Activated naive CD8-positive, alpha-beta T cell treated with anti-CD3 and anti-CD28 coated beads, Interleukin-2, amount 50 U/mL, for 24 hours (primary cell): ENCODE results near the gene EYS.

Source experiments
- ATAC-seq: fragments of 150-1000 bp; cut with Tn5 transposase; one replicate; pipeline ENCODE4 v1.10.0; 2021
- DNase-seq: peaks from one replicate; pipeline ENCODE4 v3.0.0; 2021
- H3K27ac Mint-ChIP-seq: one replicate; pipeline ENCODE4 v1.8.0; 2021; ENCODE audit warnings: mild to moderate bottlenecking, mixed read lengths
- H3K27me3 Mint-ChIP-seq: one replicate; pipeline ENCODE4 v1.8.0; 2021; ENCODE audit warnings: mixed read lengths
- H3K36me3 Mint-ChIP-seq: one replicate; pipeline ENCODE4 v1.8.0; 2021; ENCODE audit warnings: low read depth, mixed read lengths
- H3K4me1 Mint-ChIP-seq: one replicate; pipeline ENCODE4 v1.8.0; 2021; ENCODE audit warnings: mixed read lengths
- H3K4me3 Mint-ChIP-seq: one replicate; pipeline ENCODE4 v1.8.0; 2021; ENCODE audit warnings: mild to moderate bottlenecking, moderate library complexity, mixed read lengths
- H3K9me3 Mint-ChIP-seq: one replicate; pipeline ENCODE4 v1.8.0; 2021; ENCODE audit warnings: mixed read lengths

Gene EYS

DNA sequence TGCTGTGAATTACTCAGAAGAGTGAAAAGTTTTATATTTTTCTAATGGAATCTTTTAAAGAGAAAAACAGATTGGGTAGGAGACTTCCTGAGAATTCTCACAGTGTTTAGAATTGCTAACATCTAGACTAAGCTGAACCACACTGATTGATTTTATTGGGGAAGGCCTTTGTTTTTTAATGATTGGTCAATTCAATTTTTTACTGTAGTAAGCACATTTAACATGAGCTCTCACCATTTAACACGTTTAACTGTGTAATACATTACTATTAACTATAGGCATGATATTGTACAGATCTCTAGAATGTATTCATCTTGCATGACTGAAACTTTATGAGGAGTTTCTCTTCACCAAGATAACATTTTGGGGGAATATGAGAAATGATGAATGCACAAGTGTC, 1084.1 kb downstream of the EYS start:
- DNase-seq (no peak), ATAC-seq (no peak)
- H3K27me3 Mint-ChIP-seq, result no peaks in the 10 kb centered on the region
- H3K4me3 Mint-ChIP-seq, result no peak overlapping the region
- H3K9me3 Mint-ChIP-seq, result peaks cover 12% of the 10 kb centered on the region
- no peaks in the 10 kb centered on the region for H3K36me3 Mint-ChIP-seq
- H3K4me1 Mint-ChIP-seq, result no peaks in the 10 kb centered on the region
- H3K27ac Mint-ChIP-seq, result no peak overlapping the region

DNA sequence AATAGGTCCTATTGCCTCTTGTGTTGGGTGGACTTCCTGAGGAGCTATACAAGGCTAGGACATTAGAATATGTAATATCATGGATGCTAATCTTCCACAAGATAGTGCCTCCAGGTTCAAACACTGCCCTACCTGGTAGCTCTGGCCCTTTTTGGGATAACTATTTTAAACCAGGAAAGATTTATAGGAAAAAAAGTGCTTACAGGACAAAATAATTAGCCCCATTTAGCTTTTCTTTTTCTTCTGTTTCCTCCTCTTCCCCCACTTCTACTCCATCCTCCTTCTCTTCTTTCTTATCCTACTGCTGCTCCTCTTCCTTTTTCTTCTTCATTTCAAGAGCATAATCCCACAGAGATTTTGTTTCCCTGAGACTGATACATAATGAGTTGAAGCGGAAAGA, 1104.0 kb downstream of the EYS start:
- no peak for DNase-seq

DNA sequence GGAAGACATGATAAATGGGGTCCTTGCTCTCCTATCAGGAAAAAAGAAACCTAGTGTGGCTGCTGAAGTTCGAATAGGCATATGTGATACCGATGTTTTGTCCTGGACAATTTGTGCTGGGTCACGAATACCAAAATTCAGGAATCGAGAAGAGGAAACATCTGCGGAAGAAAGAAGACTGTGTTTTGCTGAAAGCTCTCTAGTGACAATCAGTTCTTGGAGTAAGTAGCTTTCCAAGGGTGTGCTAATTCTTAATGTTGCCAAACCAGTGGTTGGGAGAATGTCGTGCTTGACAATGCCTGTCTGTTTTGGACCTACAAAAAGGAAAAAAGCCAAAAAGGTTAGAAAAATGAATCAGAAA, 1115.4 kb downstream of the EYS start:
- DNase-seq, result no peak
- H3K27ac Mint-ChIP-seq, result no peak overlapping the region
- no peak for ATAC-seq
- no peaks in the 10 kb centered on the region for H3K27me3 Mint-ChIP-seq
- H3K4me1 Mint-ChIP-seq, result no peaks in the 10 kb centered on the region
- H3K4me3 Mint-ChIP-seq, result no peak overlapping the region
- H3K36me3 Mint-ChIP-seq, result no peaks in the 10 kb centered on the region
- peaks cover 12% of the 10 kb centered on the region for H3K9me3 Mint-ChIP-seq

More for the DNA sequence above, 1104.0 kb downstream of the EYS start:
- ATAC-seq, result no peak
- H3K27me3 Mint-ChIP-seq, result no peaks in the 10 kb centered on the region
- H3K36me3 Mint-ChIP-seq, result no peaks in the 10 kb centered on the region
- no peaks in the 10 kb centered on the region for H3K4me1 Mint-ChIP-seq
- no peak overlapping the region for H3K4me3 Mint-ChIP-seq
- H3K9me3 Mint-ChIP-seq, result no peaks in the 10 kb centered on the region
- no peak overlapping the region for H3K27ac Mint-ChIP-seq

DNA sequence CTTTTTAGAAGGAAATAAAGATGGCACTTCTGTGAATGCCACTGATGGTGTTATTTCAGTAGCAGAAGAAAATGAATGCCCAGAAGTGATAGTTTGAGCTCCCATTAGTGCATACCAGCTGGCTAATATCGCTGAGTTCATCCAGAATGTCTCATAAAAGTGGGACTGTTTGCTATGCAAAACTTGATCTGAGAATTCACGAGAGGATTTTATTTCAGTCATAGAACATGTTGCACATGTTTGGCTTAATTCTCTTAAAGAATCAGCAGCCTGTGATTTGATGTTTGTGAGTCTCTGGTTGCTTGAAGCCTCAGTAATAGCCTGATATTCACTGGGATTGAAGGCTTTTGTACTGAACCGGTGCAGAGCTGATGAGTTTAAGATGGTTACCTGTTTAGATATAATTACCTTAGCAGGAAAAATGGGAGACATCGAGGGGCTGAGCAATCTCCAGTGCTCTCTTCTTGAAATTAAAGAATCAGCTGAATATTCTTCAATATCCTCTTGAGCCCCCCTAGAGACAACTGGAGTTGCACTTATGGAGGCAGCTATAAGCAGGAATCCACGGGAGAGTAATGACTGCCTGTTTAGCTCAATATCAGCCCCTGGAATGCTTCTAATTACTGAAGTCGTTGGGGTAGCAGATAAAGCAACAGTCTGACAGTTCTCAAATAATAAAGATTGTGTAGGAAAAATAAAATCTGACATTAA, 1115.9 kb downstream of the EYS start:
- Mint-ChIP-seq H3K27ac (no peak overlapping the region), H3K36me3 (no peaks in the 10 kb centered on the region), H3K4me3 (no peak overlapping the region), H3K9me3 (peaks cover 12% of the 10 kb centered on the region), H3K4me1 (no peaks in the 10 kb centered on the region), H3K27me3 (no peaks in the 10 kb centered on the region)
- ATAC-seq (no peak), DNase-seq (no peak)

DNA sequence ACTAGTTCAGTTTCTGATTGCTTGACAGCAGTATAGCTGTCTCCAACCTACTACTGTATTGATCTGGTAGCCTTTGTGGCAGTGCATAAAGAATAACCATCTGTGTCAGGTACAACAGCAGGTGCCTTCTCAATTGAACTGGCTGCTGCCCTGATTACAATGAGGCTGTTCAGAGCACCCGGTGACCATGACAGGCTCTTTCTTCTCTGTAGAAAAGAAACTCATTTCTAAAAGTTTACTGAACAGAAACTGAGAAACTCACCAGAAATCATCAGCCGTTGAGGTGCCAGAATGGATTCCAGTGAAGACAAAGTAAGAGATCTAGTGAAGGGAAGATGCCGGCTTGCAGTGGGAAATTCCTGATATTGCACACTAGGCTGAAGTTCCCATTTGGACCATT, 1117.1 kb downstream of the EYS start:
- no peak for ATAC-seq
- H3K27ac Mint-ChIP-seq, result no peak overlapping the region

DNA sequence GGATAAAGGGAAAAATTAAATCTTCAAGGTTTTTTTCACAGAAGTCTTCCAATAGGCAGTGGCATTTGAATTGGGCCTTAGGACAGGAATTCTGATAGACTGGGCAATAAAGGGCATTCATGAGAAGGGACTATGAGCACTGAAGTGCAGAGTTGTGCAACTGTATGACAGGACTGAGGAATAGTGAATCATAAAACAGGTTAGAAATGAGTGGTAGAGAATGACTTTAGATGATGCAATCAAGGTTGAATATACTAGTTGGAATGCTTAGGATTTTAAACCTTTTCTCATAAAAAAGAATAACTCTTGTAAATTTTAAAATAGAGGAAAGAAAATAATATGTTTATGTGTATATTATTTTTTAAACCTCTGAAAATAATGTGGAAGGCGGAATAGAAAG, 1126.7 kb downstream of the EYS start:
- ATAC-seq (no peak), DNase-seq (no peak)
- Mint-ChIP-seq H3K27ac (no peak overlapping the region), H3K4me3 (no peak overlapping the region), H3K36me3 (no peaks in the 10 kb centered on the region), H3K4me1 (no peaks in the 10 kb centered on the region), H3K9me3 (peaks cover 11% of the 10 kb centered on the region), H3K27me3 (no peaks in the 10 kb centered on the region)

More for the DNA sequence above, 1117.1 kb downstream of the EYS start:
- Mint-ChIP-seq H3K9me3 (no peaks in the 10 kb centered on the region), H3K36me3 (no peaks in the 10 kb centered on the region), H3K27me3 (no peaks in the 10 kb centered on the region), H3K4me1 (no peaks in the 10 kb centered on the region), H3K4me3 (no peak overlapping the region)
- DNase-seq, result no peak

GRCh38 chr6:64553249-64553786, 1153.7 kb downstream of the EYS start:
- no peak for ATAC-seq
- Mint-ChIP-seq H3K9me3 (peaks cover 12% of the 10 kb centered on the region), H3K27ac (no peak overlapping the region), H3K36me3 (no peaks in the 10 kb centered on the region), H3K4me1 (no peaks in the 10 kb centered on the region), H3K4me3 (no peak overlapping the region), H3K27me3 (no peaks in the 10 kb centered on the region)
- no peak for DNase-seq

GRCh38 chr6:64547594-64548268, 1159.3 kb downstream of the EYS start:
- no peak overlapping the region for H3K27ac Mint-ChIP-seq
- ATAC-seq, result no peak
- H3K4me1 Mint-ChIP-seq, result no peaks in the 10 kb centered on the region
- H3K36me3 Mint-ChIP-seq, result no peaks in the 10 kb centered on the region
- no peaks in the 10 kb centered on the region for H3K27me3 Mint-ChIP-seq
- no peak for DNase-seq
- H3K9me3 Mint-ChIP-seq, result peaks cover 27% of the 10 kb centered on the region
- H3K4me3 Mint-ChIP-seq, result no peak overlapping the region

GRCh38 chr6:64539917-64540316, 1167.1 kb downstream of the EYS start:
- no peak for ATAC-seq
- Mint-ChIP-seq H3K9me3 (peaks cover 13% of the 10 kb centered on the region), H3K4me1 (no peaks in the 10 kb centered on the region), H3K27ac (no peak overlapping the region), H3K4me3 (no peak overlapping the region), H3K27me3 (no peaks in the 10 kb centered on the region), H3K36me3 (no peaks in the 10 kb centered on the region)
- no peak for DNase-seq

GRCh38 chr6:64538722-64539121, 1168.3 kb downstream of the EYS start:
- DNase-seq (no peak), ATAC-seq (no peak)
- Mint-ChIP-seq H3K27me3 (no peaks in the 10 kb centered on the region), H3K36me3 (no peaks in the 10 kb centered on the region), H3K9me3 (peaks cover 7% of the 10 kb centered on the region), H3K27ac (no peak overlapping the region), H3K4me3 (no peak overlapping the region), H3K4me1 (no peaks in the 10 kb centered on the region)

DNA sequence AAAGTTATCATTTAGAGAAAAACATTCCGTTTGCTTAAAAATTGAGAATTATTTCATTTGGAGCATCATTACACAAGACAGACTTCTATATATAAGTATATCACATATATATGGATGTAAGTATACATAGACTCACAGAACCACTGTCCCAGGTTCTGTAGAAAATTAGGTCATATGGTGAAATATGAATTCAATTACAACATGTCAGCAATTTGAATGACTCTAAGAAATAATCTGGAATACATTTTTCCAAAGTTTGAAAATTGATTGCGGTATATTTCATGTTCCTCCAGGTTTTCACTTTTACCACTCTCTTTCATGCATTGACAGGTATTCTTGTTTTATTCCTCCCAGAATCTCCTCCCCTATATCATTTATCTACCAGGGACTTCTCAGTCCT, 1179.1 kb downstream of the EYS start:
- no peaks in the 10 kb centered on the region for H3K36me3 Mint-ChIP-seq
- no peak overlapping the region for H3K27ac Mint-ChIP-seq
- H3K4me1 Mint-ChIP-seq, result no peaks in the 10 kb centered on the region
- H3K9me3 Mint-ChIP-seq, result peaks cover 17% of the 10 kb centered on the region
- no peak for ATAC-seq
- no peak overlapping the region for H3K4me3 Mint-ChIP-seq
- no peaks in the 10 kb centered on the region for H3K27me3 Mint-ChIP-seq
- no peak for DNase-seq

DNA sequence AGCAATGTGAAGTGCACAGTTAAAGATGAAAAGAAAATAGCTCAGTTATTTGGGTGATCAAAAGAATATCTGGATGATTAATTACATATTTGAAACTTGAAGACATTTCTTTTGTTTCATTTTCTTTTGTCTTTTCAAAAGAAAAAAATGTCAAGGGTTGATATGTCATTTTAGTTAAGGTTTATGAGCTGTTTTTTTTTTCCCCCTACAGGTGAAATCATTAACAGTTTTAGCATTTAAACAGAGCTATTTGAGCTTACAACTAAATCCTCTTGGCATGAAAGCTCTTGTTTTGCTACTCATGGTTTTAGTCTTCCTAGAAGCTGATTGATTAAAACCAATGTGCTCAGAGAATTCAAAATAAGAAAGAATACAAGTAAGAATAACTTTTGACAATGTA, 1184.2 kb downstream of the EYS start:
- H3K9me3 Mint-ChIP-seq, result peaks cover 7% of the 10 kb centered on the region
- ATAC-seq, result no peak
- H3K27ac Mint-ChIP-seq, result no peak overlapping the region
- H3K4me1 Mint-ChIP-seq, result peaks cover 2% of the 10 kb centered on the region
- H3K36me3 Mint-ChIP-seq, result no peaks in the 10 kb centered on the region
- no peak for DNase-seq
- no peak overlapping the region for H3K4me3 Mint-ChIP-seq
- H3K27me3 Mint-ChIP-seq, result no peaks in the 10 kb centered on the region

DNA sequence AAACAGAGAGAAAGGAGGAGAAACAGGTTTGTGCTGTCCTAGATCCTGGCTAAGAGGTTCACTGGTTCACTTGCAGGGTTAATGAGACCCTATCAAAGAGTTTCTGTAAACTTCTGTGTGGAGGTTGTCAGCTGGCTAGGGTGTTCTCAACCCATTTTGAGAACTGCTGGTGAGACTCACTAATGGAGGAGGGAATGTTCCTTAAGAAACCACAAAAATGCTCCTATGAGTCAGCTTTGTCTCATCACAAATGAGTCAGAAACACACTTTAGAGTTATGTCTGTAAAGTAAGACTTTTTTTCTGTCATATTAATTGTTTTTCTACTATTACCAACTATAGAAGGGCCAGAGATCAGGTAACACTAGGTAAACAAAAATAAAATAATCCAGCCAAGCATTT, 1187.0 kb downstream of the EYS start:
- no peak for DNase-seq
- H3K4me1 Mint-ChIP-seq, result peaks cover 2% of the 10 kb centered on the region

GRCh38 chr6:64516393-64516792, 1190.6 kb downstream of the EYS start:
- no peaks in the 10 kb centered on the region for H3K27me3 Mint-ChIP-seq
- H3K27ac Mint-ChIP-seq, result no peak overlapping the region
- H3K9me3 Mint-ChIP-seq, result no peaks in the 10 kb centered on the region
- peaks cover 2% of the 10 kb centered on the region for H3K4me1 Mint-ChIP-seq
- no peak overlapping the region for H3K4me3 Mint-ChIP-seq
- DNase-seq, result no peak
- no peak for ATAC-seq
- no peaks in the 10 kb centered on the region for H3K36me3 Mint-ChIP-seq

More for the DNA sequence above, 1187.0 kb downstream of the EYS start:
- H3K4me3 Mint-ChIP-seq, result no peak overlapping the region
- peaks cover 7% of the 10 kb centered on the region for H3K9me3 Mint-ChIP-seq
- H3K36me3 Mint-ChIP-seq, result no peaks in the 10 kb centered on the region
- no peak overlapping the region for H3K27ac Mint-ChIP-seq
- peak; percentile 57 for ATAC-seq
- H3K27me3 Mint-ChIP-seq, result no peaks in the 10 kb centered on the region

GRCh38 chr6:64507661-64508060, 1199.4 kb downstream of the EYS start:
- H3K4me1 Mint-ChIP-seq, result no peaks in the 10 kb centered on the region
- ATAC-seq (no peak), DNase-seq (no peak)
- H3K4me3 Mint-ChIP-seq, result no peak overlapping the region
- no peak overlapping the region for H3K27ac Mint-ChIP-seq
- H3K27me3 Mint-ChIP-seq, result no peaks in the 10 kb centered on the region
- H3K9me3 Mint-ChIP-seq, result no peaks in the 10 kb centered on the region
- H3K36me3 Mint-ChIP-seq, result no peaks in the 10 kb centered on the region
